HEK293 (cell line): ENCODE measurements around the gene SLC38A4.

Source experiments
- CTCF ChIA-PET: fragments of 350-600 bp; formaldehyde crosslinking; extraction: SDS; loops from one replicate; lab custom pipeline; 2021; ENCODE audit warnings: antibody characterized with exemption; lab: Yijun Ruan, JAX
- POLR2A ChIA-PET: fragments of 300-600 bp; formaldehyde crosslinking; extraction: SDS; loops from one replicate; lab custom pipeline; 2020; ENCODE audit warnings: antibody characterized with exemption, inconsistent platforms; lab: Yijun Ruan, JAX
- H3K27ac ChIP-seq: fragments of 200-500 bp; sonication (Bioruptor generic); 2 replicates; pipeline ENCODE4 v1.5.1; 2014; ENCODE audit warnings: low read depth, low read length, control low read depth, inconsistent platforms; ENCODE audit errors: extremely low read depth
- H3K36me3 ChIP-seq, 2 experiments: fragments of 200-500 bp in 1 of 2; sonication (Bioruptor generic) in 1 of 2; 1 replicate in 1 of 2; 2 replicates in 1 of 2; pipeline ENCODE4 v1.5.1; 2014 to 2017; ENCODE audit warnings: inconsistent platforms in 2 of 2, low read length in 2 of 2; ENCODE audit not compliant: control insufficient read depth in 2 of 2, insufficient read depth in 1 of 2
- H3K4me1 ChIP-seq: fragments of 200-500 bp; sonication (Bioruptor generic); 2 replicates; pipeline ENCODE4 v1.5.1; 2014; ENCODE audit warnings: mild to moderate bottlenecking, low read length, inconsistent platforms; ENCODE audit not compliant: control insufficient read depth, insufficient read depth
- H3K4me3 ChIP-seq: 2 replicates; pipeline ENCODE4 v1.5.1; 2011; ENCODE audit warnings: low read depth, mild to moderate bottlenecking, control low read depth, low read length, moderate library complexity
- H3K9me3 ChIP-seq: fragments of 200-500 bp; sonication (Bioruptor generic); 2 replicates; pipeline ENCODE4 v1.5.1; 2014; ENCODE audit warnings: low read depth, low read length, inconsistent platforms; ENCODE audit not compliant: control insufficient read depth, insufficient read depth
- ATF2 ChIP-seq: fragments of 450-650 bp; formaldehyde crosslinking; IDR thresholded peaks from 2 replicates; pipeline ENCODE4 v1.5.1; 2016; ENCODE audit warnings: missing biosample characterization, missing genetic modification characterization, low read depth
- BCL11A ChIP-seq: fragments of 450-650 bp; formaldehyde crosslinking; IDR thresholded peaks from 2 replicates; pipeline ENCODE4 v1.5.1; 2016; ENCODE audit warnings: low read depth, missing biosample characterization, missing genetic modification characterization
- EGR2 ChIP-seq: fragments of 450-650 bp; formaldehyde crosslinking; IDR thresholded peaks from 2 replicates; pipeline ENCODE4 v1.5.1; 2016; ENCODE audit warnings: low read depth, missing biosample characterization, missing genetic modification characterization
- KLF1 ChIP-seq: fragments of 450-650 bp; formaldehyde crosslinking; IDR thresholded peaks from 2 replicates; pipeline ENCODE4 v1.5.1; 2016; ENCODE audit warnings: missing biosample characterization, missing genetic modification characterization
- KLF10 ChIP-seq: fragments of 450-650 bp; IDR thresholded peaks from 2 replicates; pipeline ENCODE4 v1.5.1; 2018; ENCODE audit warnings: missing biosample characterization, mild to moderate bottlenecking, missing genetic modification characterization
- KLF16 ChIP-seq: fragments of 450-650 bp; formaldehyde crosslinking; IDR thresholded peaks from 2 replicates; pipeline ENCODE4 v1.5.1; 2017; ENCODE audit warnings: missing biosample characterization, missing genetic modification characterization
- PRDM10 ChIP-seq: fragments of 450-650 bp; formaldehyde crosslinking; IDR thresholded peaks from 2 replicates; pipeline ENCODE4 v1.5.1; 2016; ENCODE audit warnings: missing biosample characterization, missing genetic modification characterization
- YY2 ChIP-seq: fragments of 450-650 bp; formaldehyde crosslinking; IDR thresholded peaks from 2 replicates; pipeline ENCODE4 v1.5.1; 2016; ENCODE audit warnings: missing biosample characterization, missing genetic modification characterization
- ZNF10 ChIP-seq: fragments of 450-650 bp; formaldehyde crosslinking; IDR thresholded peaks from 2 replicates; pipeline ENCODE4 v1.5.1; 2017; ENCODE audit warnings: missing biosample characterization, missing genetic modification characterization
- ZNF112 ChIP-seq: fragments of 450-650 bp; formaldehyde crosslinking; IDR thresholded peaks from 2 replicates; pipeline ENCODE4 v1.5.0; 2017; ENCODE audit warnings: missing biosample characterization, missing genetic modification characterization
- ZNF302 ChIP-seq: fragments of 450-650 bp; formaldehyde crosslinking; IDR thresholded peaks from 2 replicates; pipeline ENCODE4 v1.5.1; 2016; ENCODE audit warnings: missing biosample characterization, missing genetic modification characterization, low read depth
- ZNF311 ChIP-seq: fragments of 450-650 bp; formaldehyde crosslinking; IDR thresholded peaks from 2 replicates; pipeline ENCODE4 v1.5.1; 2017; ENCODE audit warnings: missing biosample characterization, missing genetic modification characterization, borderline replicate concordance
- ZNF366 ChIP-seq: fragments of 450-650 bp; formaldehyde crosslinking; conservative IDR thresholded peaks from 2 replicates; pipeline ENCODE4 v1.5.1; 2016; ENCODE audit warnings: missing biosample characterization, missing genetic modification characterization
- ZNF391 ChIP-seq: fragments of 450-650 bp; formaldehyde crosslinking; IDR thresholded peaks from 2 replicates; pipeline ENCODE4 v1.5.1; 2016; ENCODE audit warnings: low read depth, missing biosample characterization, missing genetic modification characterization, borderline replicate concordance
- ZNF426 ChIP-seq: fragments of 450-650 bp; formaldehyde crosslinking; IDR thresholded peaks from 2 replicates; pipeline ENCODE4 v1.5.1; 2017; ENCODE audit warnings: missing biosample characterization, missing genetic modification characterization, mild to moderate bottlenecking, inconsistent platforms, moderate library complexity
- ZNF521 ChIP-seq: fragments of 450-650 bp; formaldehyde crosslinking; IDR thresholded peaks from 2 replicates; pipeline ENCODE4 v1.5.1; 2017; ENCODE audit warnings: missing biosample characterization, mild to moderate bottlenecking, missing genetic modification characterization
- ZNF544 ChIP-seq: fragments of 450-650 bp; formaldehyde crosslinking; IDR thresholded peaks from 2 replicates; pipeline ENCODE4 v1.5.0; 2017; ENCODE audit warnings: missing biosample characterization, missing genetic modification characterization
- ZNF585B ChIP-seq: fragments of 450-650 bp; formaldehyde crosslinking; IDR thresholded peaks from 2 replicates; pipeline ENCODE4 v1.5.1; 2016; ENCODE audit warnings: missing biosample characterization, missing genetic modification characterization
- ZNF664 ChIP-seq: fragments of 450-650 bp; formaldehyde crosslinking; IDR thresholded peaks from 2 replicates; pipeline ENCODE4 v1.5.1; 2016; ENCODE audit warnings: missing biosample characterization, missing genetic modification characterization
- ZNF76 ChIP-seq: fragments of 450-650 bp; formaldehyde crosslinking; IDR thresholded peaks from 2 replicates; pipeline ENCODE4; 2016; ENCODE audit warnings: low read depth, missing biosample characterization, missing genetic modification characterization, borderline replicate concordance
- ZNF768 ChIP-seq: fragments of 450-650 bp; formaldehyde crosslinking; IDR thresholded peaks from 2 replicates; pipeline ENCODE4 v1.5.1; 2018; ENCODE audit warnings: missing biosample characterization, mild to moderate bottlenecking, missing genetic modification characterization
- ZNF792 ChIP-seq: fragments of 450-650 bp; formaldehyde crosslinking; IDR thresholded peaks from 2 replicates; pipeline ENCODE4 v1.5.1; 2016; ENCODE audit warnings: missing biosample characterization, missing genetic modification characterization
- ZNF843 ChIP-seq: fragments of 450-650 bp; formaldehyde crosslinking; IDR thresholded peaks from 2 replicates; pipeline ENCODE4 v1.5.1; 2016; ENCODE audit warnings: missing biosample characterization, missing genetic modification characterization
- ZSCAN4 ChIP-seq: fragments of 450-650 bp; formaldehyde crosslinking; IDR thresholded peaks from 2 replicates; pipeline ENCODE4 v1.5.1; 2017; ENCODE audit warnings: missing biosample characterization, missing genetic modification characterization
- TF ChIP-seq, protein P1 (sequence below): fragments of 450-650 bp; formaldehyde crosslinking; IDR thresholded peaks from 2 replicates; pipeline ENCODE4 v1.5.1; 2016; ENCODE audit warnings: missing biosample characterization, missing genetic modification characterization
- TF ChIP-seq, protein P2 (sequence below): fragments of 450-650 bp; formaldehyde crosslinking; IDR thresholded peaks from 2 replicates; pipeline ENCODE4 v1.5.1; 2016; ENCODE audit warnings: missing biosample characterization, missing genetic modification characterization
- TF ChIP-seq, protein P3 (sequence below): fragments of 450-650 bp; formaldehyde crosslinking; IDR thresholded peaks from 2 replicates; pipeline ENCODE4 v1.5.1; 2017; ENCODE audit warnings: missing biosample characterization, missing genetic modification characterization

SLC38A4 gene

GRCh38 chr12:46798056-46798455 lies 27.7 kb downstream of the SLC38A4 start:
- Histone ChIP-seq H3K27ac (no peak overlapping the region), H3K4me1 (no peaks in the 10 kb centered on the region), H3K9me3 (no peaks in the 10 kb centered on the region), H3K36me3 (no peaks in the 10 kb centered on the region), H3K4me3 (no peak overlapping the region)
- ChIA-PET POLR2A (no interaction called here), CTCF (interaction anchor here (0.6 kb wide), 1 partner anchor 12 kb away, joined by 4 read pairs; no protein-coding TSS in a partner anchor)
- no peak for TF ChIP-seq ZNF521 (tag by site-specific recombination)
- TF ChIP-seq KLF1 (tag by site-specific recombination), result no peak
- TF ChIP-seq KLF16 (tag by site-specific recombination), result no peak
- TF ChIP-seq ZNF585B (tag by site-specific recombination), result no peak
- no peak for TF ChIP-seq ZNF426 (tag by site-specific recombination)
- no peak for TF ChIP-seq ZSCAN4 (tag by site-specific recombination)
- TF ChIP-seq, protein P1, sequence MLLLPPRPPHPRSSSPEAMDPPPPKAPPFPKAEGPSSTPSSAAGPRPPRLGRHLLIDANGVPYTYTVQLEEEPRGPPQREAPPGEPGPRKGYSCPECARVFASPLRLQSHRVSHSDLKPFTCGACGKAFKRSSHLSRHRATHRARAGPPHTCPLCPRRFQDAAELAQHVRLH (tag by site-specific recombination), result no peak
- no peak for TF ChIP-seq PRDM10 (tag by site-specific recombination)
- TF ChIP-seq ZNF366 (tag by site-specific recombination), result no peak
- TF ChIP-seq ATF2 (tag by site-specific recombination), result no peak
- TF ChIP-seq ZNF843 (tag by site-specific recombination), result no peak
- no peak for TF ChIP-seq ZNF302
- TF ChIP-seq ZNF792 (tag by site-specific recombination), result no peak
- no peak for TF ChIP-seq EGR2
- TF ChIP-seq ZNF544 (tag by site-specific recombination), result no peak
- no peak for TF ChIP-seq ZNF311 (tag by site-specific recombination)

- H3K9me3 ChIP-seq, result no peaks in the 10 kb centered on the region
- ChIA-PET POLR2A (no interaction called here), CTCF (interaction anchor here (0.7 to 1.1 kb wide), 2 partner anchors 16 to 188 kb away, joined by 3 read pairs; no protein-coding TSS in a partner anchor)
- H3K36me3 ChIP-seq, result no peaks in the 10 kb centered on the region
- no peak overlapping the region for H3K4me3 ChIP-seq
- H3K4me1 ChIP-seq, result no peaks in the 10 kb centered on the region
- H3K27ac ChIP-seq, result no peak overlapping the region
- TF ChIP-seq YY2 (tag by site-specific recombination) (no peak), ZNF391 (tag by site-specific recombination) (no peak), ZNF768 (tag by site-specific recombination) (no peak), KLF10 (tag by site-specific recombination) (no peak), ZNF10 (no peak), ZNF112 (tag by site-specific recombination) (no peak), ZNF664 (tag by site-specific recombination) (no peak), ZNF76 (tag by site-specific recombination) (no peak), BCL11A (tag by site-specific recombination) (no peak)
- TF ChIP-seq, protein P2, sequence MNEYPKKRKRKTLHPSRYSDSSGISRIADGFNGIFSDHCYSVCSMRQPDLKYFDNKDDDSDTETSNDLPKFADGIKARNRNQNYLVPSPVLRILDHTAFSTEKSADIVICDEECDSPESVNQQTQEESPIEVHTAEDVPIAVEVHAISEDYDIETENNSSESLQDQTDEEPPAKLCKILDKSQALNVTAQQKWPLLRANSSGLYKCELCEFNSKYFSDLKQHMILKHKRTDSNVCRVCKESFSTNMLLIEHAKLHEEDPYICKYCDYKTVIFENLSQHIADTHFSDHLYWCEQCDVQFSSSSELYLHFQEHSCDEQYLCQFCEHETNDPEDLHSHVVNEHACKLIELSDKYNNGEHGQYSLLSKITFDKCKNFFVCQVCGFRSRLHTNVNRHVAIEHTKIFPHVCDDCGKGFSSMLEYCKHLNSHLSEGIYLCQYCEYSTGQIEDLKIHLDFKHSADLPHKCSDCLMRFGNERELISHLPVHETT (tag by site-specific recombination), result no peak
- TF ChIP-seq, protein P3, sequence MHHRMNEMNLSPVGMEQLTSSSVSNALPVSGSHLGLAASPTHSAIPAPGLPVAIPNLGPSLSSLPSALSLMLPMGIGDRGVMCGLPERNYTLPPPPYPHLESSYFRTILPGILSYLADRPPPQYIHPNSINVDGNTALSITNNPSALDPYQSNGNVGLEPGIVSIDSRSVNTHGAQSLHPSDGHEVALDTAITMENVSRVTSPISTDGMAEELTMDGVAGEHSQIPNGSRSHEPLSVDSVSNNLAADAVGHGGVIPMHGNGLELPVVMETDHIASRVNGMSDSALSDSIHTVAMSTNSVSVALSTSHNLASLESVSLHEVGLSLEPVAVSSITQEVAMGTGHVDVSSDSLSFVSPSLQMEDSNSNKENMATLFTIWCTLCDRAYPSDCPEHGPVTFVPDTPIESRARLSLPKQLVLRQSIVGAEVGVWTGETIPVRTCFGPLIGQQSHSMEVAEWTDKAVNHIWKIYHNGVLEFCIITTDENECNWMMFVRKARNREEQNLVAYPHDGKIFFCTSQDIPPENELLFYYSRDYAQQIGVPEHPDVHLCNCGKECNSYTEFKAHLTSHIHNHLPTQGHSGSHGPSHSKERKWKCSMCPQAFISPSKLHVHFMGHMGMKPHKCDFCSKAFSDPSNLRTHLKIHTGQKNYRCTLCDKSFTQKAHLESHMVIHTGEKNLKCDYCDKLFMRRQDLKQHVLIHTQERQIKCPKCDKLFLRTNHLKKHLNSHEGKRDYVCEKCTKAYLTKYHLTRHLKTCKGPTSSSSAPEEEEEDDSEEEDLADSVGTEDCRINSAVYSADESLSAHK (tag by site-specific recombination), result no peak
Measured at GRCh38 chr12:46795988-46796387, 29.8 kb downstream of the SLC38A4 start.
